Neural cell (in vitro differentiated cells): ENCODE data around the gene KCTD17. TPM values are rescaled to one million over a fixed set of nuclear protein-coding genes. Genes with fewer than 3 reads are reported as not detected.

ENCODE experiments used
- H2AFZ ChIP-seq: fragments of 200-600, 300-800 bp; sonication (generic), shearing (Covaris generic); 2 replicates; pipeline ENCODE4 v1.6.0; 2014; ENCODE audit warnings: low read depth, mild to moderate bottlenecking, antibody characterized with exemption, low read length, moderate library complexity
- H3F3A ChIP-seq: fragments of 200-600 bp; shearing (Covaris generic); 2 replicates; pipeline ENCODE4 v1.6.1; 2016; ENCODE audit warnings: mild to moderate bottlenecking, moderate library complexity, mixed read lengths, antibody characterized with exemption, low read length; ENCODE audit not compliant: insufficient read depth, poor library complexity, severe bottlenecking
- H3K27ac ChIP-seq: fragments of 200-600, 300-800 bp; sonication (generic), shearing (Covaris generic); 2 replicates; pipeline ENCODE4 v1.5.1; 2014; ENCODE audit warnings: mild to moderate bottlenecking, low read length, moderate library complexity
- H3K27me3 ChIP-seq: fragments of 300-800, 200-600 bp; sonication (generic), shearing (Covaris generic); 2 replicates; pipeline ENCODE4 v1.6.0; 2014; ENCODE audit warnings: mild to moderate bottlenecking, low read depth, low read length, moderate library complexity; ENCODE audit not compliant: insufficient read depth
- H3K36me3 ChIP-seq: fragments of 300-800, 200-600 bp; sonication (generic), shearing (Covaris generic); 2 replicates; pipeline ENCODE4 v1.5.1; 2014; ENCODE audit warnings: mild to moderate bottlenecking, antibody characterized with exemption, low read length, moderate library complexity; ENCODE audit not compliant: insufficient read depth
- H3K4me2 ChIP-seq: fragments of 300-800, 200-600 bp; sonication (generic), shearing (Covaris generic); 2 replicates; pipeline ENCODE4 v1.6.0; 2014; ENCODE audit warnings: mild to moderate bottlenecking, low read length
- H3K4me3 ChIP-seq: fragments of 300-800, 200-600 bp; sonication (generic), shearing (Covaris generic); 2 replicates; pipeline ENCODE4 v1.5.1; 2014; ENCODE audit warnings: mild to moderate bottlenecking, low read length, moderate library complexity
- H3K79me2 ChIP-seq: fragments of 200-600 bp; shearing (Covaris generic); replicated peaks from 2 replicates; pipeline ENCODE4 v1.6.0; 2014; ENCODE audit warnings: mild to moderate bottlenecking, low read length, moderate library complexity; ENCODE audit not compliant: insufficient read depth
- H3K9ac ChIP-seq: fragments of 300-800, 200-600 bp; sonication (generic), shearing (Covaris generic); 2 replicates; pipeline ENCODE4 v1.6.1; 2016; ENCODE audit warnings: mild to moderate bottlenecking, low read length, mixed read lengths
- H3K9me2 ChIP-seq: fragments of 200-600 bp; shearing (Covaris generic); 2 replicates; pipeline ENCODE4 v1.6.1; 2016; ENCODE audit warnings: mild to moderate bottlenecking, low read length, mixed read lengths; ENCODE audit not compliant: insufficient read depth
- H3K9me3 ChIP-seq: fragments of 200-600, 300-800 bp; sonication (generic), shearing (Covaris generic); 2 replicates; pipeline ENCODE4 v1.6.1; 2016; ENCODE audit warnings: mild to moderate bottlenecking, mixed run types, low read length, moderate library complexity, mixed read lengths
- H4K20me1 ChIP-seq: fragments of 200-600 bp; shearing (Covaris generic); 2 replicates; pipeline ENCODE4 v1.6.1; 2016; ENCODE audit warnings: mild to moderate bottlenecking, mixed run types; ENCODE audit not compliant: insufficient read depth
- MXI1 ChIP-seq: fragments of 450-650 bp; conservative IDR thresholded peaks from 2 replicates; pipeline ENCODE4 v1.6.1; 2014; ENCODE audit warnings: antibody characterized with exemption, mild to moderate bottlenecking; ENCODE audit not compliant: poor library complexity, severe bottlenecking
- POLR2AphosphoS5 ChIP-seq: IDR thresholded peaks from 2 replicates; pipeline ENCODE4 v1.6.1; 2012
- RAD21 ChIP-seq: fragments of 450-650 bp; conservative IDR thresholded peaks from 2 replicates; pipeline ENCODE4 v1.6.1; 2014; ENCODE audit warnings: antibody characterized with exemption, mild to moderate bottlenecking, moderate library complexity
- REST ChIP-seq: IDR thresholded peaks from 2 replicates; pipeline ENCODE4 v1.6.1; 2012; ENCODE audit warnings: borderline replicate concordance
- SMC3 ChIP-seq: fragments of 450-650 bp; conservative IDR thresholded peaks from 2 replicates; pipeline ENCODE4 v1.6.1; 2014; ENCODE audit warnings: antibody characterized with exemption, mild to moderate bottlenecking, moderate library complexity; ENCODE audit not compliant: poor library complexity
- TAF1 ChIP-seq: IDR thresholded peaks from 2 replicates; pipeline ENCODE4 v1.6.1; 2012; ENCODE audit warnings: low read depth
- polyA plus RNA-seq: library from polyadenylated mRNA; depleted of rRNA; stranded (reverse); fragments of >200 nt; gene quantifications from 2 replicates; pipeline ENCODE4 v1.2.3, GENCODE V29; 2014
- TF ChIP-seq, protein P1 (sequence below): fragments of 450-650 bp; IDR thresholded peaks from 2 replicates; pipeline ENCODE4 v1.5.1; 2014; ENCODE audit warnings: antibody characterized with exemption, mild to moderate bottlenecking, moderate library complexity; ENCODE audit not compliant: poor library complexity, severe bottlenecking

The KCTD17 gene
- polyA plus RNA-seq, 1 donor from 2014 or later: 96.3 TPM

- Histone ChIP-seq H3K27me3 (peaks cover 3% of the 10 kb centered on the region), H3K36me3 (no peaks in the 10 kb centered on the region), H4K20me1 (no peaks in the 10 kb centered on the region), H3K79me2 (no peaks in the 10 kb centered on the region), H3K9me2 (no peaks in the 10 kb centered on the region), H3K9ac (no peak overlapping the region), H3K4me3 (no peak overlapping the region), H3K4me2 (no peak overlapping the region), H3F3A (no peaks in the 10 kb centered on the region), H3K9me3 (no peaks in the 10 kb centered on the region), H3K27ac (no peak overlapping the region), H2AFZ (no peak overlapping the region)
- TF ChIP-seq, protein P1, sequence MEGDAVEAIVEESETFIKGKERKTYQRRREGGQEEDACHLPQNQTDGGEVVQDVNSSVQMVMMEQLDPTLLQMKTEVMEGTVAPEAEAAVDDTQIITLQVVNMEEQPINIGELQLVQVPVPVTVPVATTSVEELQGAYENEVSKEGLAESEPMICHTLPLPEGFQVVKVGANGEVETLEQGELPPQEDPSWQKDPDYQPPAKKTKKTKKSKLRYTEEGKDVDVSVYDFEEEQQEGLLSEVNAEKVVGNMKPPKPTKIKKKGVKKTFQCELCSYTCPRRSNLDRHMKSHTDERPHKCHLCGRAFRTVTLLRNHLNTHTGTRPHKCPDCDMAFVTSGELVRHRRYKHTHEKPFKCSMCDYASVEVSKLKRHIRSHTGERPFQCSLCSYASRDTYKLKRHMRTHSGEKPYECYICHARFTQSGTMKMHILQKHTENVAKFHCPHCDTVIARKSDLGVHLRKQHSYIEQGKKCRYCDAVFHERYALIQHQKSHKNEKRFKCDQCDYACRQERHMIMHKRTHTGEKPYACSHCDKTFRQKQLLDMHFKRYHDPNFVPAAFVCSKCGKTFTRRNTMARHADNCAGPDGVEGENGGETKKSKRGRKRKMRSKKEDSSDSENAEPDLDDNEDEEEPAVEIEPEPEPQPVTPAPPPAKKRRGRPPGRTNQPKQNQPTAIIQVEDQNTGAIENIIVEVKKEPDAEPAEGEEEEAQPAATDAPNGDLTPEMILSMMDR: no peak
- TF ChIP-seq REST: no peak
Observed at GRCh38 chr22:37075822-37076433, 24.4 kb downstream of the KCTD17 start.

DNA sequence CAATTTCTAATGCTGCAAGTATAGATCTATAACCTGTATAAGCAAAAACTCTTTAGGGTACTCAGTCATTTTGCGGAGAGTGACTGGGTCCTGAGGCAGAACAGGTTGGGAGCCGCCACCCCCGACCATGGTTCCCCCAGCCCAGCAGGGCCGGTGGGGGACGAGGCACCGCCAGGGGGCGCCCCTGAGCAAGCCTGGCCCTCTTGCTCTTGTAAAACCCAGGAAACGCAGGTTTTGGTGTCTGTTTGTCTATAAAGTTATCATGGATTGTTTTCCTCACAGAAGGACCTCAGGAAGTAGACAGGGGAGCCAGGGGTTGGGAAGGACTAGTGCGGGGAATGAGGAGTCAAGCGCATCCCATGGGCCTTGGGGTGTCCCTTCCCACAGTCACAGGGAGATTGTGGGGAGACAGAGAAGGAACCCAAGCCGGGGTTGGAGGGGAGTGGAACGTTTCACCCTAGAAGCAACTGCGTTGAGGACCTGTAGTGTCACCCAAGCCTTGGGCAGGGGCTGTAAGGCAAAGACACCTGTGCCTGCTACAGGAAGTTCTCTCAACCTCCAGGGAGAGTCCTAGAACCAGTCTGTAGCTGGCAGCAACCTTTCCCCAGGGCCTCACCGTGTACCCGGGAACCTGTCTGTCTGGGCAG, 26.4 kb downstream of the KCTD17 start:
- TF ChIP-seq MXI1 (no peak), TAF1 (no peak), RAD21 (peak; percentile 25), REST (no peak), SMC3 (peak; percentile 41), POLR2AphosphoS5 (no peak)
- TF ChIP-seq, protein P1: peak; percentile 56
- Histone ChIP-seq H3K27me3 (no peaks in the 10 kb centered on the region), H3K9ac (no peak overlapping the region), H3K27ac (no peak overlapping the region), H3K4me3 (no peak overlapping the region), H3K79me2 (no peaks in the 10 kb centered on the region), H3K9me3 (no peaks in the 10 kb centered on the region), H2AFZ (no peak overlapping the region), H3K36me3 (no peaks in the 10 kb centered on the region), H3K9me2 (no peaks in the 10 kb centered on the region), H3F3A (no peaks in the 10 kb centered on the region), H4K20me1 (no peaks in the 10 kb centered on the region), H3K4me2 (no peak overlapping the region)
